ENCODE measurements around the gene LIPI.

- TF ChIP-seq CTCF (conservative IDR thresholded peaks at IDR 0.05; ENCODE audit: low read length) (no peak), EZH2phosphoT487 (IDR thresholded peaks at IDR 0.05; ENCODE audit: borderline replicate concordance, low read depth, low read length) (no peak)
These were observed 115.7 kb downstream of the LIPI start for GRCh38 chr21:14095056-14095455.

Measured in OCI-LY7 (cell line).